SK-N-MC (cell line): ENCODE results near the gene HOMER2.

Source experiments
- DNase-seq: peaks from one replicate; pipeline ENCODE4 v3.0.0-alpha.2; 2011; ENCODE audit warnings: low read depth, low spot score
- H3K27ac ChIP-seq: fragments of 200-600 bp; sonication (generic); 2 replicates; pipeline ENCODE4 v1.5.1; 2016; ENCODE audit warnings: mixed run types
- H3K36me3 ChIP-seq: fragments of 200-600 bp; sonication (generic); 2 replicates; pipeline ENCODE4 v1.6.1; 2017; ENCODE audit warnings: antibody characterized with exemption, low read length, mixed read lengths; ENCODE audit not compliant: insufficient read depth
- H3K4me3 ChIP-seq: fragments of 200-600 bp; sonication (generic); 2 replicates; pipeline ENCODE4 v1.5.1; 2016
- H3K9ac ChIP-seq: fragments of 200-600 bp; sonication (generic); 2 replicates; pipeline ENCODE4 v1.8.0; 2017; ENCODE audit warnings: mixed run types, mixed read lengths; ENCODE audit not compliant: insufficient read length
- H3K9me3 ChIP-seq: fragments of 200-600 bp; sonication (generic); 2 replicates; pipeline ENCODE4 v1.6.1; 2017; ENCODE audit warnings: low read depth, mild to moderate bottlenecking, antibody characterized with exemption, low read length, moderate library complexity, mixed read lengths
- EZH2 ChIP-seq: fragments of 200-600 bp; sonication (generic); IDR thresholded peaks from one replicate; pipeline ENCODE4 v1.6.1; 2017; ENCODE audit warnings: antibody characterized with exemption
- FOXP2 ChIP-seq: optimal IDR thresholded peaks from 2 replicates; pipeline ENCODE3; 2011; ENCODE audit warnings: mild to moderate bottlenecking, moderate library complexity; ENCODE audit not compliant: insufficient read depth; ENCODE audit errors: extremely low read length, control extremely low read depth
- POLR2AphosphoS5 ChIP-seq: IDR thresholded peaks from 2 replicates; pipeline ENCODE4 v1.6.1; 2012; ENCODE audit warnings: mild to moderate bottlenecking, low read depth, low read length, borderline replicate concordance

HOMER2 gene

DNA sequence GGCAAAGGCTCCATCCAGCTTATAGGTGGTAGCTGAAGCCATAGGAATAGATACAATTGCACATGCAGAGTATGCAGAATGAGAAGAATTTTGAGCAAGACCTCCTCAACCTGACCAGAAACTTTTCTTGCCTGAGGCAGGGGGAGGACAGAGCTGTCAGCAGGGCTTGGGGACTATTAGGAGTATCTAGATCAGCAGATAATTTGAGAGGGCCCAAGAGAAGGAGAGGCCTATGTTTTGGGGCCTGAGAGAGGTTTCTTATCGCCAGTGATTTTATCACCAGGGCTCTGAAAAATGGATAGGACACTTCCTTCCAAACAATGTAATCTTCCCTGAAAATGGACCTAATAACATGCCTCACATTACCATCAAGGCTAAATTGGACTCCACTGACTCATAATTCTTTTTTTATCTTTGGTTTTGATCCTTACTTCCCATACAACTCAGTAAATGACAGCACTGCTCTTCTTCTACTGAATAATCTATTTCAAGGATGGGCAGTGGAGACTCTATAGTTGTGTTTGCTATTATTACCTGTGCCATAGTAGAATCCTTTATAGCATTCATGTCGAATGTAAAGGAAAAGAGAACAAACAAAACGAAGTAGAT lies 17.7 kb upstream of the HOMER2 start:
- Histone ChIP-seq H3K36me3 (no peaks in the 10 kb centered on the region), H3K9ac (no peak overlapping the region), H3K27ac (no peak overlapping the region), H3K9me3 (no peaks in the 10 kb centered on the region), H3K4me3 (no peak overlapping the region)
- no peak for TF ChIP-seq EZH2
- no peak for TF ChIP-seq FOXP2
- TF ChIP-seq POLR2AphosphoS5 = no peak
- DNase-seq = no peak

DNA sequence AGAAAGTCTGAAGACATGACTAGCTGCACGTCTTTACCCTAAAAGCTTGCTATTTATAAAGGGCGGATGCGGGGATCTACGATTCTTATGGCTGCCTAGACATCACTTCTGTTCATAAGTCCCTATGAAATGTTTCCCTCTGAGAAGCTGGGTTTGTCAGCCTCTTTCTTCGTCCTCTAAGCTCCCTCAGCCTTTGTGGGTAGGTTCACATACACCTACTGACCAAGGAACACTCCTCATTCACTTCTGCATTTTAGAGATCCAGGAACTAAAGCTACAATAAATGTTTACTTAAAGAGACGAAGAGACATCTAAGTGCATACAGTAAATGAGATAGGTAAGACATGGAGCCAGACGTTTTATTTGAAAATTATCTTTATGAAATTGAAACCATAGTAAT lies 16.8 kb upstream of the HOMER2 start:
- TF ChIP-seq POLR2AphosphoS5 = no peak
- TF ChIP-seq FOXP2 = no peak
- no peak for TF ChIP-seq EZH2
- Histone ChIP-seq H3K9ac (no peak overlapping the region), H3K36me3 (no peaks in the 10 kb centered on the region), H3K27ac (no peak overlapping the region), H3K4me3 (no peak overlapping the region), H3K9me3 (no peaks in the 10 kb centered on the region)
- no peak for DNase-seq

DNA sequence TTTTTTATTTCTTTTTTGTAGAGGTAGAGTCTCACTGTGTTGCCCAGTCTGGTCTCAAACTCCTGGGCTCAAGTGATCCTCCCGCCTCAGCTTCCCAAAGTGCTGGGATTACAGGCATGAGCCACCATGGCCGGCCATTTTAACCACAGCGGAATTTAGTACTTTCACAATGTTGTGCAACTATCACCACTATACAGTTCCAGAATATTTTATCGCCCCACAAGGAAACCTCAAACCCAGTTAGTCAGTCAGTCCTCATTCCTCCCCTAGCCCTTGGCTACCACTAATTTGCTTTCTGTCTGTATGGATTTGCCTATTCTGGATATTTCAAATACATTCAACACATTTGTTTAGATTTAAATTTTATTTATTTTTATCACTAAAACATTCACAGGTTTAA lies 15.5 kb upstream of the HOMER2 start:
- Histone ChIP-seq H3K9me3 (no peaks in the 10 kb centered on the region), H3K9ac (no peak overlapping the region), H3K27ac (no peak overlapping the region), H3K4me3 (no peak overlapping the region), H3K36me3 (no peaks in the 10 kb centered on the region)
- DNase-seq = no peak
- no peak for TF ChIP-seq EZH2
- no peak for TF ChIP-seq POLR2AphosphoS5
- TF ChIP-seq FOXP2 = no peak

DNA sequence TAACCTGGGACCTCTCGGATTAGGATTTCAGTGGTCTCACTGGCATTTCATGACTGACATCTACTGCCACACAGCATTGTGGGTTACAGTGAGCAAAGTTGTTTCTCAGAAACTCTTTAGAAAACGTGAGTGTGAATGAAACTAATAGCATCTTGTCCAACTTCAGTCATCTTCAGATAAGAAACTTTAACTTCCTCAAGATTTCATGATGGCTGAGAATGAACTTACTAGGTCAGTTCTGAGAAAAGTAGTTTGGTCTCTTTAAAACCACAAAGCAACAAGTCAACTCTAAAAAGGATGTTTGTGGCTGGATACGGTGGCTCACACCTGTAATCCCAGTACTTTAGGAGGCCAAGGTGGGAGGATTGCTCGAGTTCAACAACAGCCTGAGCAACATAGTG lies 14.2 kb upstream of the HOMER2 start:
- Histone ChIP-seq H3K9ac (no peak overlapping the region), H3K27ac (no peak overlapping the region), H3K36me3 (no peaks in the 10 kb centered on the region), H3K9me3 (no peaks in the 10 kb centered on the region), H3K4me3 (no peak overlapping the region)
- no peak for DNase-seq
- TF ChIP-seq EZH2 = no peak
- TF ChIP-seq FOXP2 = no peak
- TF ChIP-seq POLR2AphosphoS5 = no peak

DNA sequence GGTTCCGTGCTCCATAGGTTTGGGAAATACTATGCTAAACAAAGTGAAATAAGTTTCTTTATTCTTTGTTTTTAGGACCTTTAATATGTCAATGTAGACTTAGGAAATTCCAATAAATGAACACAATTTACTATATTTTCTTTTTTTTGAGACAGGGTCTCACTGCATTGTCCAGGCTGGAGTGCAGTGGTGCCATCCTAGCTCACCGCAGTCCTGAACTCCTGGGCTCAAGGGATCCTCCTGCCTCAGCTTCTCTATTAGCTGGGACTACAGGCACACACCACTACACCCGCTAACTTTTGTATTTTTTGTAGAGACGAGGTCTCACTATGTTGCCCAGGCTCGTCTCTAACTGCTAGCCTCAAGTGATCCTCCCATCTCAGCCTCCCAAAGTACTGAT lies 12.4 kb upstream of the HOMER2 start:
- no peak overlapping the region for H3K4me3 ChIP-seq
- no peaks in the 10 kb centered on the region for H3K9me3 ChIP-seq
- no peaks in the 10 kb centered on the region for H3K36me3 ChIP-seq
- H3K9ac ChIP-seq = no peak overlapping the region
- no peak overlapping the region for H3K27ac ChIP-seq
- TF ChIP-seq EZH2 = no peak
- TF ChIP-seq POLR2AphosphoS5 = no peak
- TF ChIP-seq FOXP2 = no peak
- no peak for DNase-seq

DNA sequence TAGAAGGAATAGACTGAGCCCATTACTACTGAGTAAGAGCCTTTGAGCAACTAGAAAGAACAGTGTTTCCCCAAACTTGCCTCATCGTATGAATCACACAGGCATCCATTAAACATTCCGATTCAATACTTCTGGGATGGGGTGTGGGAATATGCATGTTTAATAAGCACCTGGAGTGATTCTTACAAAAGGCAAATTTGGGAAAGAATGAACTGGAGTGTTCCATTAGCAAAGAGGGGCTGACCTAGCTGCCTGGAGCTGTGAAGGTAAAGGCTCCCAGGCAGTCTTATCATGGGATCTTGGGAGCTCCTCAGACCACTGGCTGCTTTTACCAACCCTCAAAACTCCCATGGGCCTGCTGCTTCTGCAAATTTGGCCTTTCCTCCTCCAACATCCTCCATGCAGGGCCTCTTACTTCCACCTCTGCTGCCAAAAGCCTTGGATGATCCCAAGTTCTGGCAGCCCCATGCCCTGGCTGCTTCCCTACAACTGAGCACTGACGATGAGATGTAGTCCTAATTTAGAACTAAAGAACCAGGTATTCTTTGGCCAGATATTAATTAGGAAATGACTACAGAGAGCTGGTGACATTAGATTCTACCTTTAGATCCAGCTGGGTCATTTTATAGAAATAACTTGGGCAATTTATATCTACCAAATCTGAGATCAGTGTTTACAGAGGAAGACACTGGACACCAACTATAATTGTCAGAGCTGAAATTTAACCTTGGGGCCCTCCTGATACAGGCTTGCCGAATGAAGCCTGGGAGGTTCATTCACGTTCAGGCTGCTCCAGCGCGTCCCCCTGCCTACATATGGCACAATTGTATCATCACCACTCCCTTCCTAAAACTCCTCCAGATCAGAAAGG lies 11.2 kb upstream of the HOMER2 start:
- DNase-seq = no peak
- no peak for TF ChIP-seq FOXP2
- TF ChIP-seq EZH2 = no peak
- TF ChIP-seq POLR2AphosphoS5 = no peak
- Histone ChIP-seq H3K4me3 (no peak overlapping the region), H3K9me3 (no peaks in the 10 kb centered on the region), H3K9ac (no peak overlapping the region), H3K36me3 (no peaks in the 10 kb centered on the region), H3K27ac (no peak overlapping the region)

DNA sequence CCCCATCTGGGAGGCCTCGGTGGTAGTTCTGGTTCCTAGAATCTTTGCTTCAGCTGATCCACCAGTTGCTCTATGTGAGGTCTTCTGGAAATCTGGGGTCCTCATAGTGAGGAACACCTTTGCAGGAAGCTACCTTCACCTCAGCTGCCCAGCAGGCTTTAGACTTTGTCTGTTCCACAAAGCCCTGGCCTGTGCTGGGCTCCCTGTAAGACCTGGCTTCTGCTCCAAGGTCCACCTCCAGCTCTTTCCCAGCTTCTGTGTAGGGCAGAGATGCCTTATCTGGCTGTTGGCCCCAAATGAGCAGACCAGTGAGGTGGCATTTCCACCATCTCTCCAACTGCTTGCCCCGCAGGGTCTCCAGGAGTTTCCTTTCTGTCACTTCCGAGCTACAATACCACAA lies 8.2 kb upstream of the HOMER2 start:
- Histone ChIP-seq H3K4me3 (no peak overlapping the region), H3K9me3 (no peaks in the 10 kb centered on the region), H3K36me3 (no peaks in the 10 kb centered on the region), H3K27ac (no peak overlapping the region), H3K9ac (no peak overlapping the region)
- TF ChIP-seq POLR2AphosphoS5 (no peak), FOXP2 (no peak), EZH2 (no peak)
- DNase-seq = no peak

DNA sequence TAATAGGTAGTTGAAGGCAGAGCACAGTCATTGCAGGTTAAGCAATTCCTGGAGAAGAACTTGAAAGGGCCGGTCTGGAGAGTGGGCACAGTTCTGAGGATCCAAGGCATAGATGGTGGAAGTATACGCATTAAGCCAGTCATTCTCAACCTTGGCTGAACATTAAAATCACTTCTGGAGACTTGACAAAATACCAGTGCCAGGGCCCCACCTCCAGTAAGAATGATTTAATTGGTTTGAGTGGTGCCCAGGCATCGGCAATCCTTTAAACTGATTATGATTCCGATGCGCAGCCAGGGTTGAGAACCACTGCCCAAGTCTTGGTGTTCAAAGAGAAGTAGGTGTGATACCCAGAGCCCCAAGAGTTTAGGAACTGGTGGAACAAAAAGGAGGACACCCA lies 6.9 kb upstream of the HOMER2 start:
- TF ChIP-seq POLR2AphosphoS5 (no peak), FOXP2 (no peak), EZH2 (no peak)
- H3K9ac ChIP-seq = no peak overlapping the region
- DNase-seq = no peak
- H3K27ac ChIP-seq = no peak overlapping the region
- H3K9me3 ChIP-seq = no peaks in the 10 kb centered on the region
- no peak overlapping the region for H3K4me3 ChIP-seq
- no peaks in the 10 kb centered on the region for H3K36me3 ChIP-seq

DNA sequence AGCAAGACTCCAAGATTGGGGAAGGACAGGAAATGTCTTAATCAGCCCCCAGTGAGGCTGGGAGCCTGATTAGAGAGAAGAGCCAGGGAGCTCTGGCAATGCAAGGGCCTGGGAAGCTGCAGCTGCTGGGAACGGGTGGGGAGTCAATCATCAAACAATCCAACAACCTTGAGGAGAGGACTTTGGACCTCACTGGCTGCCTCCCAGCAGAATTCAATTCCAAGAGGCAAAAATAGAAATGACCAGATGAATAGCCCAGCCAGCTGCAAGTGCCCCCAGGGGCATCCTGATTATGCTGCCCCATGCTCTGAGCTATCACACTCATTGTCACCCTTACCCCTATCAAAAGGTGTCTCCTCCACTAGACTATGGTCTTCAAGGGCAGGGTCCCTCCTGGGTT lies 6.1 kb upstream of the HOMER2 start:
- no peak overlapping the region for H3K4me3 ChIP-seq
- no peak overlapping the region for H3K9ac ChIP-seq
- DNase-seq = no peak
- H3K9me3 ChIP-seq = no peaks in the 10 kb centered on the region
- no peak for TF ChIP-seq POLR2AphosphoS5
- TF ChIP-seq FOXP2 = no peak
- TF ChIP-seq EZH2 = no peak
- H3K27ac ChIP-seq = no peak overlapping the region
- H3K36me3 ChIP-seq = no peaks in the 10 kb centered on the region
